Ramos (cell line): ENCODE results near the gene DYNLT2B.
"Not testable (repeated sequence)": the region's sequence is repeated elsewhere in the genome, so short reads cannot be mapped to it uniquely, and the experiment has no call there.

Experiments
- in situ Hi-C: fragments of 300-500 bp; cut with MboI; formaldehyde crosslinking; loops from one replicate; pipeline ENCODE4 v1.14.3; 2022; ENCODE audit warnings: low sequenced_read_pairs; ENCODE audit not compliant: unreplicated experiment

Gene DYNLT2B

DNA sequence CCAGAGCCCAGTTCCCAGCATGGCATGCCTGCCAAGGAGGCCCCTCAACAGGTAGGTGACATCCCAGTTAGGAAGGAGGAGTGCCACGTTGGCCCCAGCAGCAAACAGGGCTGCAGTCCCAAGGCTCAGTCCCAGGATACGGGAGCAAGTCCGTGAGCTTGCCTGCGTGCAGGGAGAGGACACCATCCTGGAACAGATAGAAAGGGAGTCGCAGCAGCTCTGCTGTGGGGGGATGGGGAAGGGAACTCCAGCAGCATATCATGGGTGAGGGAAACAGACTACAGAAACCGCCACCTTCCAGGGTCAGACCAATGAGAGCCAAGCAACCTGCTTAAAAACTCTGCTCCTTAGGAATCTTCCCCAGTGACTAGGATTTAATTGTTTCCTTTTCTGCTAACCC lies 9.4 kb upstream of the DYNLT2B start:
- in situ Hi-C loops = no loop called here

DNA sequence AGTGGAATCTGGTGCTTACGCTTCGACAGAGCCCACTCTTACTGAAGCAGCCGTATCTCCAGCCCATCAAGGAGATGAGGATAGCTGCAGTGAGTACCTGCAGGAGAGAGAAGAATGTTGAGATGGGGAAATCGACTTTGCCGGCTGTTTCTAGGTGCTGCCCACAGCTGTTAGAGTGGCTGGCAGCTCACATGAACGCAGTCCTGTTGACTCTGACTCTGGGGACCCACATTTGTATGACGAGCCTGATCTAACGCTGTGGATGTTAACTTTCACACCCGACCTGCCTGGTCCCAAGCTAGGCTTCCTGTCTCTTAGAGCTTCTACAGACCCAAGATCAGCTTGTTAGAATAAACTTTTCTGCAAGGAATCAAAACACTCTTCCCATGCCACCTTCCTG lies 8.9 kb upstream of the DYNLT2B start:
- in situ Hi-C loops = no loop called here

DNA sequence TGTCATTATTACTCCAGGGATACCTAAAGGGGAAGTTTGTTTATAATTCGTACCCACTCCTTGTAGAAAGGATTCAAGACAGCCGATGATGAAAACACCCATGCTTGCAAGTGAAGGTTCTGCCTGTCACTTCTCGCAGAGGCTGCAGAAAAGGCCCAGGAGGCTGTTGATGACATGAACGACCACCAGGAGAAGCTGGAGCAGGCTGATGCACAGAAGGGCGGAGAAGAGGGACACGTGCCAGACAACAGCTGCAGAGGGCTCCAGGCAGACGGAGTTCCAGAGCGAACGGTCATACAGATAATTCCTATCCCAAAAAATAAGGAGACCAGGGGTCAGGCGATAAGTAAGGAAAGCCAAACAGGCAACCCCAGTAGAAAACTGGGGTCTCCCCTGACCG lies 5.7 kb upstream of the DYNLT2B start:
- in situ Hi-C loops = no loop called here

DNA sequence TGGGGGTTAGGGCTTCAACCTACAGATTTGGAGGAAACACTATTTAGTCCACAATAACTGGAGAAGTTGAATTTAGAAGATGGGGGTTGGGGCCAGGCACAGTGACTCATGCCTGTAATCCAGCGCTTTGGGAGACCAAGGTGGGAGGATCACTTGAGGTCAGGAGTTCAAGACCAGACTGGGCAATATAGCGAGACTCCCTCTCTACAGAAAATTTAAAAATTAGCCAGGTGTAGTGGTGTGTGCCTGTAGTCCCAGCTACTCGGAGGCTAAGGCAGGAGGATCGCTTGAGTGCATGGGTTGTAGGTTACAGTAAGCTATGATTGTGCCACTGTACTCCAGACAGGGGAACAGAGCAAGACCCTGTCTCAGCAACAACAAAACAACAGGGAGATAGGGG lies 5.0 kb upstream of the DYNLT2B start:
- in situ Hi-C loops = no loop called here

DNA sequence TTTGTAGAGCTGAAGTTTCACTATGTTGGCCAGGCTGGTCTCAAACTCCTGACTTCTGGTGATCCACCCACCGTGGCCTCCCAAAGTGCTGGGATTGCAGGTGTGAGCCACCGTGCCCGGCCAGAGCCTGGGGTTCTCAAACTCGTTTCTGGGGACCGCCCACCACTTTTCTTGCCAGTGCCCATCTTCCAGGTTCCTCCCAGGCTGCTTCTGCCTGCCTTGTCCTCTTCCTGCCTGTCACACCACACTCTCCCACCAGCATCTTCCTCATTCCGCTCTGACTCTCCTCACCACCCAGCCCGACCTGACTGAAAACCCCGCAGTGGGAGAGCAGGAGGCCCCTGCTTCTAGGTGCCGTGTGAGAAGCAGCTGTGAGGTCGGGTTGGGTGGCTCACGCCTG lies 3.1 kb upstream of the DYNLT2B start:
- in situ Hi-C loops = no loop called here

DNA sequence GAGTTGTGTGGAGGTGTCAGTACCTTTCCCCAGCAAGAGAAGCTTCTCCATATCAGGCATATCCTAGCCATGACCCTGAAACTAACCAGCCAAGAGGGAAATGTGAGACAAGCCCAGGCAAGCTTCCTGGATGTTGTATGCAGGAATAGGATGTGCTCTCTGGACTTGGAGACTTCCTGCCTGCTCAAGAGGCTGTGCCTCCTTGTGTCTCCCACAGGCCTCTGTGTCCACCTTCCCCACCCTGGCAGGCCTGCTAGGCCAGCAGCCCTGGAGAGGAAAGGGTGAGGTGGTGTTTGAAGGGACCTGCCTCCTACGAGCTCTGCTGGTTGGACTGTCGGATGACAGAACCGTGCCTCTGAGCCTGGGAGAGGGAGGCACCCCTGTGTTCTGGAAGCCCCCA lies 2.1 kb upstream of the DYNLT2B start:
- in situ Hi-C loops = no loop called here

DNA sequence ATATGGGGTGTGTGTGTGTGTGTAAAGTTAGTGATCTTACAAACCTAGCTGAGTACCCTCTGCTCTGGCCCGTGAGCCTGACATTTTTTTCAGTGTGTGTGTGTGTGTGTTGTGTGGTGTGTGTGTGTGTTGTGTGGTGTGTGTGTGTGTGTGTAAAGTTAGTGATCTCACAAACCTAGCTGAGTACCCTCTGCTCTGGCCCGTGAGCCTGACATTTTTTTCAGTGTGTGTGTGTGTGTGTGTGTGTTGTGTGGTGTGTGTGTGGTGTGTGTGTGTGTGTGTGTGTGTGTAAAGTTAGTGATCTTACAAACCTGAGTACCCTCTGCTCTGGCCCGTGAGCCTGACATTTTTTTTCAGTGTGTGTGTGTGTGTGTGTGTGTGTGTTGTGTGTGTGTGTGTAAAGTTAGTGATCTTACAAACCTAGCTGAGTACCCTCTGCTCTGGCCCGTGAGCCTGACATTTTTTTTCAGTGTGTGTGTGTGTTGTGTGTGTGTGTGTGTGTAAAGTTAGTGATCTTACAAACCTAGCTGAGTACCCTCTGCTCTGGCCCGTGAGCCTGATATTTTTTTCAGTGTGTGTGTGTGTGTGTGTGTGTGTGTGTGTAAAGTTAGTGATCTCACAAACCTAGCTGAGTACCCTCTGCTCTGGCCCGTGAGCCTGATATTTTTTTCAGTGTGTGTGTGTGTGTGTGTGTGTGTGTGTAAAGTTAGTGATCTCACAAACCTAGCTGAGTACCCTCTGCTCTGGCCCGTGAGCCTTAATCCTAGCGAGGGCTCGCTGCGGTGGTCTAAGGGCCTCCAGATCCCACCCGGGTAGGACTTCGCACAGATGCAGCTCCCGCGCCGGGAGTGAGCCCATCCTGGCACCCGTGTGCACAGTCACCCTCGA lies 997 bp downstream of the DYNLT2B start:
- in situ Hi-C loops = not testable (repeated sequence)

DNA sequence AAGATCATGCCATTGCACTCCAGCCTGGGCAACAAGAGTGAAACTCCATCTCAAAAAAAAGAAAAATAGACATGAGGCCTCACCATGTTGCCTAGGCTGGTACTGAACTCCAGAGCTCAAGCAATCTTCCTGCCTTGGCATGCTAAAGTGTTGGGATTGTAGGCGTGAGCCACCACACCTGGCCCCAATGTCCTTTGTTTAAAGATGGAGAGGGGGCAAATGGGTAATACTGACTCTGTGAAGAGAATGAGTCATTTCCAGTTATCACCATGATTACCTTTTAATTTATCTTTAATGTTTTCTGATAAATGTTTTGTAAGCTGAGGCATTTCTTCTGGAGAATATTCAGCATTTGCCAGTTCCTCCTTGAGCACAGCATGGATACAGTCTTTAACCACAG lies 2.2 kb downstream of the DYNLT2B start:
- in situ Hi-C loops = no loop called here

DNA sequence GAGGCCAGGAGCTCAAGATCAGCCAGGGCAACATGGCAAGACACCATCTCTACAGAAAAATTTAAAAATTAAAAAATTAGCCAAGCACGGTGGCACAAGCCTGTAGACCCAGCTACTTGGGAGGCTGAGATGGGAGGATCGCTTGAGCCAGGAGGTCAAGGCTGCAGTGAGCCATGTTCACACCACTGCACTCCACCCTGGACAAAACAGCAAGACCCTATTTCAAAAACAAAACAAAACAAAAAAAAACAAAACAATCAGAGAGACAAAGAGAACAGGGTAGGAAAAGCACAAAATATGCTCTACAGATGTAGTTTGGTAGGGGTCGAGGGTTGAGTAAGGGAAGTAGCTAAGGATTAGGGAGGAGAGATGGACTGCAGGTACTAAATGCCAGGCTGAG lies 3.4 kb downstream of the DYNLT2B start:
- in situ Hi-C loops = no loop called here

DNA sequence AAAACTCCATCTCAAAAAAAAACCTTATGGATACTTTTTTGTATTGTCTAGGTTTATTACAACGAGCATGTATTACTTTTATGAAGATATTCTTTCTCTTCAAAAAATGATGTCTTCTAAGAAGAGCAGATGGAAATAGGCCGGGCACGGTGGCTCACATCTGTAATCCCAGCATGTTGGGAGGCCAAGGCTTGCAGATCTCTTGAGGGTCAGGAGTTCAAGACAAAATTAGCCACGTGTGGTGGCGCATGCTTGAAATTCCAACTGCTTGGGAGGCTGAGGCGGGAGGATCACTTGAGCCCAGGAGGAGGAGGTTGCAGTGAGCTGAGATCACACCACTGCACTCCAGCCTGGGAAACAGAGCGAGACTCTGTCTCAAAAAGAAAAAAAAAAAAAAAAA lies 4.0 kb downstream of the DYNLT2B start:
- in situ Hi-C loops = not testable (repeated sequence)

DNA sequence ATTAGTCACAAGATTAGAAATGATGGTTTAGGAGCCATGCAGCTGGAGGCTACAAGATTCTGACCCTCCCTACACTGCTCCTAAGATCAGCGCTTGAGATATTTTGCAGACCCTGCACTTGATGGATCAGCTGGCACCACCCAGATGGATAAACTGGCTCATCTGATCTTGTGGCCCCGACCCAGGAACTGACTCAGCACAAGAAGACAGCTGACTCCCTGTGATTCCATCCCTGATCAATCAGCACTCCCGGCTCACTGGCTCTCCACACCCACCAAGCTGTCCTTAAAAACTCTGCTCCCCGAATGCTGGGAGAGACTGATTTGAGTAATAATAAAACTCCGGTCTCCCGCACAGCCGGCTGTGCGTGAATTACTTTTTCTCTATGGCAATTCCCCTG lies 15.1 kb downstream of the DYNLT2B start:
- in situ Hi-C loops = not testable (repeated sequence)

DNA sequence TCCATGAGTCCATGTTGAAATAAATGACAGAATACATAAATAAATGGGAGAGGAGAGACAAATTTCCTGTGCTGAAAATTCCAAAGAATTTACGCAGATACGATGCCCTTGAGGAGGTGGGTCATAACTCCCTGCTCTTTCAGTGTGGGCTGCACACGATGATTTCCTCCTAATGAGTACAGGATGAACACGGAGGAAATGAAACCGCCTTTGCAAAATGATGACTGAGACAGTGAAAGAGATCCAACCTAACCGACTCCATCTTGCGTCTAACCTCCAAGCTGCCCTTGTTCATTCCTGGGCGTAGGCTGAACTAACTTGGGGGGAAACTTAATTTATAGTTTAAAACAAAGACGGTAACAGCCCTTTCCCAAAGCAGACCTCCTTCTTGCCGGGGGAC lies 15.5 kb downstream of the DYNLT2B start:
- in situ Hi-C loops = not testable (repeated sequence)

DNA sequence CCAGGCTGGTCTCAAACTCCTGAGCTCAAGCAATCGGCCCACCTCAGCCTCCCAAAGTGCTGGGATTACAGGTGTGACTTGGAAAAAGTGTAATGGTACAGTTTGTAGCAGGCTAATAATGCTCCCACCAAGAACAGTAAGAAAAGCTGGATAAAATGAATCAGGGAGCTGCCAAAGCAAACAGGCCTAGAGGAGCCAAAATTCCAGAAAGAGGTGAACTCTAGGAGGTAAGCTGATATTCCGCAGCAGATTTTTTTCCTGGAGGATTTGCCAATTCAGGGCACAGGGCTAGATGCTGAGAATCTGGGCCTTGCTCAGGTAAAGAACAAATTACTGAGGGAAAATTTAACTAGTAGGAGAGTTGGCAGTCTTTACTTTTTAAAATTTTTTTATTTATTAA lies 19.5 kb downstream of the DYNLT2B start:
- in situ Hi-C loops = no loop called here

DNA sequence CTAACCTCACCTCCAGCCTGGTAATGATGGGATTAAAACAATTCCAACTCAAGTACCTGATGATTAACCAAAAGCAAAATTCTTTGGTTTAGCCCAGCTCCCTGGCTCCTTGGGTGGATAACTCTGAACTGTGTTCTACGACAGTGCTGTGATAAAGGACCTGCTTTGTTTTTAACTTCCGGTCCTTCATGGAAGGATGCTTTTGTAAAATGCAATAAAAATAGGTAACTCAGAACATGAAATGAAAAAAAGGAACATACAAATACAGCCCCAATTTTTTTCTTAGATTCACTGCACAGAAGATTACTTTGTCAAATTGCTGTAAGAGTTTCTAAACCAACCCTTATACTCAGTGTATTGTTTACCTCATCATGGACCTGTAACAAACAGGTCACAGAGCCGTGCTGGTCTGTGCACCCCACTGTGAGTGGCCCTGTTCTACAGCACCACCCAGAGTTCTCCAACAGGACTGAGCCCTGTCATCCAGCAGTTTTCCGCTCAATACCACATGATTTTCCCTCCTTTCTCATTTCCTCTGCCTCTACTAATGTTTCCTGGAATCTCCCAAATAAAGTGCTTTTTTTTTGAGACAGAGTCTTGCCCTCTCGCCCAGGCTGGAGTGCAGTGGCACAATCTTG lies 25.6 kb downstream of the DYNLT2B start:
- in situ Hi-C loops = no loop called here

DNA sequence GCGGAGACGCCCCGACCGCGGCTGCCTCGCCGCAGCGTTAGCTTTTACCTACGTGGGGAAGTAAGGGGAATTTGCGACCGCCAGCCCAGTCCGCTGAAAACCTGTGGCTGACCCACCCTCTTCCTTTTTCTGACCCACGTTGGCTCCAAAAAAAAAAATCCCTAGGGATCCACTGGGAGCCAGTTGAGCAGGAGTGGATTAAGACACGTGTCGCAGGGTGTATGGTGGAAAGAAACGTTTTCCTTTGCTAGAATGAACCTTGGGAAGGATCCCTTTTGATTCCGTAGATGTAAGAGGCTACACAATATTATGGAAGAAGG lies 29.9 kb downstream of the DYNLT2B start:
- in situ Hi-C loops = no loop called here

DNA sequence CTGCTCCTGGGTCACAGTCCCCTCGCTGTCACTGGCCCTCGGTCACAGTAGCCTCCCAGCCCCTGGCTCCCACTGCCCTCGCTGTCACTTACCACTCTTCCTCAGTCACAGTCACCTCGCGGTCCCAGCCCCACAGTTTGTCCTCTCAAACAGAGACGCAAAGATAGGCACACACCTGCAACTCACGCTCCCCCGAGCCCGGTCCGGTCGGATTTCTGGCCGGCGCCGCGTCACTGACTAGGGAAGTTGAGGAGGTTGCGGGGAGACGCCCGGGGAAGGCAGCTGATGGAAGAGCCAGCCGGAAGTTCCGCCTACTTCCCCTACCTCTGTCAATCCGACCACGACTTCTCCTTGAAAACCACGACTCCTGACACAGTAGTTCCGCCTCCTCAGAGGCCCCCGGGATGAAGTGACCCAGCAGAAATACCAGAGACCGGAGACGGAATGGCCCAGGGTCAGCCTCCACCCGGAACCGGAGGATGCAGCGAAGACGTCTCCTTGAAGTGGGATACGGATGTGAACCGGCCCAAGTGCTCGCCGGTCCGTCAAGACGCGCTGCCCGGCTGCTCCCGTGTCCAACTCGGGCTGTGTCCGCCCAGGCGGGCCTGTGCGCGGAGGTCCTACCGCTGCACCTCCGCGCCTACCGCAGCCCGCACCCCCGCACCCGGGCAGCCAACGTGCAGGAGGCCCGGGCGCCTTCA lies 30.4 kb downstream of the DYNLT2B start, which contains the start of gene PCYT1A:
TSS of gene PCYT1A (minus strand) at position 287 of the 701 bp plus-strand sequence. CDS start 17,195 bp downstream, outside the sequence.
- in situ Hi-C loops = no loop called here

DNA sequence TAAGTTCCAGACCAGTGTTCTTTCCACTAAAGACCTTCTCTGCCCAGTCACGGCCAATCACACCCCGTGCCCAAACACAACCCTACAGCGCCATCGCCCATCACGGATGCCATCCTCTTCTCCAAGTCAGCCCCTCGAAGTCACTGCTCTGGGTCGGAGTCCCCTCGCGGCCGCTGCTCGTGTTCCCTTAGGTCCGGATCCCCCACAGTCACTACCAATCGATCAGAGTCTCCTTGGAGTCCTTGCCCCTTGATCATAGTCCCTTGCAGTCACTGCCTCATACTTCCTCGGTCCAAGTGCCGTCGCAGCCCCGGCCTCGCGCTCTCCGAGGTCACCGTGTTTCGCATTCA lies 31.0 kb downstream of the DYNLT2B start:
- in situ Hi-C loops = no loop called here

DNA sequence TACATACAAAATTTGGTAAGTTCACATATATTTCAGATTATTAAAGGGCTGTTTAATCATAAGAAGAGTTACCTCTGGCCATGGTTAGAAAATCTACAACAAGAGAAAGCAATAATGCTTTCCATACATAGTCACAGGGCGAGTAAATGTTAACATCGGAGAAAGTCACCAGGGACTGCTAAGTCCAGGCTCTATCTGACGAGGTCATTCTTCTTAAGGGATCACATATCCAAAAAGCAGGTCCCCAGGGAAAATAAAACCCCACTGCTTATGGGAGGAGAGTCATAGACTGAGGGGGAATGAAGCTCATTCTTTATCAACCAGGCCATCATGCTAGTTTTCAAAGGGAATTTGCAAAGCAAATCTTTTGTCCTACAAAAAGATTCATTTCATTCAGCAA lies 33.6 kb downstream of the DYNLT2B start:
- in situ Hi-C loops = no loop called here

DNA sequence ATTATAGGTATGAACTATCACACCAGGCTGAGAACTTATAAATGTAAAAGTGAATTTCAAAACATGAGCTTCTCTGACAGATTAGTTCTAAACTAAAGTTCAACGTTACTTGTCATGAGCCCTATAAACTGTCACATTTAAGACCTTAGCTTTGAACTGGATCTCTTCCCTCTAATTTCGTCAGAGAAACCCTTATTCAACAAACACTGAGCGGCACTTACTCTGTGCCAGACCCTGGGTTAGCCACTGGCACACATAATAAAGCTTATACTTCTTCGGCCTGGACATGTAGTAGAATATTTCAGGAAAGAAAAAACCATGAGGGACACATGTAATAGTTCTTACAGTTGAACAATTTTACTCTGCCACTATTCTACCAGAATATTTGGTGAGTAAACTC lies 36.1 kb downstream of the DYNLT2B start:
- in situ Hi-C loops = no loop called here

DNA sequence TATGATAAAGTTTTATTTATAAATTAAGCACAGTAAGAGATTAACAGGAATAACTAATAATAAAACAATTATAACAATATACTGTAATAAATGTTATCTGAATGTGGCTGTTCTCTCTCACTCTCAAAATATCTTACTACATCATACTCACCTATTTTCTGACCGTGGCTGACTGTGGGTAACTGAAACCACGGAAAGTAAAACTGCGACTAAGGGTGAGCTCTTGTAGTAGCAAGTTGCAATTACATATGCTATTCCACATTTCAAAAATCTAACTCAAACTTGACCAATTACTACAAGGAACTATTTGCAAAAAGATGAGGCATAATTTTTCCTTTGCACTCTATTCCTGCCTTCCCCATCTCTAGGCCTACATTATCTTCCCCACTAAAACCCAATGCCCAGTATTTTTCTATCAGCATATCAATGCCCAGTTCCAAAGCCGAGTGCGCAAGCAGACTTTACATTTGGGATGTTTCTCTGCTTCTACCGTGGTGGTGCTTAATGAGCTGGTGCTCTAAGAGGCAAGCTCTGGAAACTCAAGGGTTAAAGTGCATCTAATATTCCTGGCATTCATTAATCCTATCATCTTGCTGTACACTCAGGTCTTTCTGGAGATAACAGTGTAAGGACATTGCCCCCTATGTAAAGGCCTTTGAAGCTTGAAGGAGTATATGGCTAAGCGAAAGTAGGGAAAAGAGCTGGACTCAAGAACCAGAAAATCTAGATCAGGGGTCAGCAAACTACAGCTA lies 37.2 kb downstream of the DYNLT2B start:
- in situ Hi-C loops = no loop called here

DNA sequence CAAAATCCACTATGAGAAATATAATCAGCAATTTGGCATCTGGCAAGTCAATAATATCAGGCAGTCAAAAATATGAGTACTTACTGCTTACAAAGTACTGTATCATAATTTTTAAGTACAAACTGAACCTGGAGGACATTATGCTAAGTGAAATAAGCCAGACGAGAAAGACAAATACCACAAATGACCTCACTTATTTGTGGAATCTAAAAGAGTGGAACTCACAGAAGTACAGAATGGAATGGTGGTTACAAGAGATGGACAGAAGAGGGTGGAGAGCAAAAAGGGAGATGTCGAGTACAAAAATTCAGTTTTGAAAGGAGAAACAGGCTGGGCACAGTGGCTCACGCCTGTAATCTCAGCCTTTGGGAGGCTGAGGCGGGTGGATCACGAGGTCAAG lies 42.9 kb downstream of the DYNLT2B start:
- in situ Hi-C loops = no loop called here
